HepG2 (cell line): ENCODE results near the gene MRPL2. TPM values are rescaled to one million over a fixed set of nuclear protein-coding genes. Genes with fewer than 3 reads are reported as not detected.
A peak's percentile ranks its signal among the peaks of the same experiment; 100 is the strongest.

Experiments used
- ATAC-seq: fragments of 200-7000 bp; cut with Tn5 transposase; 3 replicates; pipeline ENCODE4 v1.9.1; 2020; ENCODE audit warnings: mild to moderate bottlenecking, moderate library complexity
- BruUV-seq: library from RNA; stranded (reverse); fragments of 400-500 nt; replicated peaks from 2 replicates; lab custom pipeline; 2021; lab: Mats Ljungman, UMichigan
- CTCF ChIA-PET: fragments of 300-600 bp; formaldehyde crosslinking; extraction: SDS; loops from one replicate; lab custom pipeline; 2021; ENCODE audit warnings: low total read pairs, inconsistent platforms, low intra/inter-chr PET ratio; lab: Yijun Ruan, JAX
- POLR2A ChIA-PET: fragments of 350-600 bp; sonication (Branson Sonifier 250); formaldehyde crosslinking; loops from one replicate; lab custom pipeline; 2020; ENCODE audit warnings: antibody characterized with exemption, inconsistent platforms; lab: Yijun Ruan, JAX
- DNase-seq: peaks from one replicate; pipeline ENCODE4 v3.0.0-alpha.2; 2015; ENCODE audit warnings: low spot score
- FAIRE-seq: peaks from 3 replicates; lab custom pipeline; 2011; peaks lifted over from hg19 to GRCh38; lab: Jason Lieb, UNC
- H2AFZ ChIP-seq: one replicate; pipeline ENCODE4 v1.6.1; 2011; ENCODE audit warnings: low read length, inconsistent platforms
- H3K27ac ChIP-seq: fragments of 300-600 bp; 3 replicates; pipeline ENCODE4 v1.8.0; 2011; ENCODE audit warnings: mixed run types, mild to moderate bottlenecking, mixed read lengths, low read length, inconsistent platforms; ENCODE audit not compliant: insufficient read depth; ENCODE audit errors: extremely low read length
- H3K27me3 ChIP-seq, 2 experiments: fragments of 200-600 bp in 1 of 2; 2 replicates in 1 of 2; 3 replicates in 1 of 2; pipeline versions ENCODE4 v1.6.0 to v1.8.0; 2011; ENCODE audit warnings: low read length in 2 of 2, mild to moderate bottlenecking in 2 of 2, moderate library complexity in 2 of 2, inconsistent platforms in 1 of 2; ENCODE audit not compliant: insufficient read depth in 2 of 2, control insufficient read depth in 1 of 2
- H3K36me3 ChIP-seq, 2 experiments: fragments of 200-600 bp in 1 of 2; replicated peaks in 1 of 2; 2 replicates in 1 of 2; 3 replicates in 1 of 2; pipeline versions ENCODE4 v1.5.1 to v1.8.0; 2011; ENCODE audit warnings: low read length in 2 of 2, inconsistent platforms in 1 of 2; ENCODE audit not compliant: insufficient read depth in 2 of 2, control insufficient read depth in 1 of 2
- H3K4me1 ChIP-seq: 2 replicates; pipeline ENCODE4 v1.5.1; 2012; ENCODE audit warnings: low read length, inconsistent platforms; ENCODE audit not compliant: insufficient read depth
- H3K4me2 ChIP-seq: 2 replicates; pipeline ENCODE4 v1.6.0; 2011; ENCODE audit warnings: low read depth, low read length, inconsistent platforms
- H3K4me3 ChIP-seq, 3 experiments: fragments of 200-600 bp in 1 of 3; sonication (generic), shearing (Covaris generic) in 1 of 3; replicated peaks in 1 of 3; 2 replicates each; pipeline ENCODE4 v1.5.1; 2011 to 2016; ENCODE audit warnings: low read length in 3 of 3, inconsistent platforms in 2 of 3, low read depth in 2 of 3, mild to moderate bottlenecking in 2 of 3, control low read depth in 1 of 3, mixed read lengths in 1 of 3; ENCODE audit not compliant: insufficient read depth in 1 of 3
- H3K79me2 ChIP-seq: one replicate; pipeline ENCODE4 v1.6.1; 2011; ENCODE audit warnings: low read length, inconsistent platforms; ENCODE audit not compliant: insufficient read depth
- H3K9ac ChIP-seq: 2 replicates; pipeline ENCODE4 v1.6.0; 2011; ENCODE audit warnings: mild to moderate bottlenecking, low read depth, low read length, inconsistent platforms; ENCODE audit not compliant: insufficient read depth
- H3K9me3 ChIP-seq: 2 replicates; pipeline ENCODE4 v1.5.1; 2012; ENCODE audit warnings: mild to moderate bottlenecking, low read length
- H4K20me1 ChIP-seq: 2 replicates; pipeline ENCODE4 v1.6.0; 2011; ENCODE audit warnings: inconsistent platforms, mild to moderate bottlenecking, low read length, moderate library complexity; ENCODE audit not compliant: insufficient read depth
- PRDM15 ChIP-seq: sonication (generic); formaldehyde crosslinking; IDR thresholded peaks from 2 replicates; pipeline ENCODE4 v1.4.0; 2020; ENCODE audit warnings: missing genetic modification reagents
- RBM22 ChIP-seq: fragments of 200-400 bp; formaldehyde crosslinking; optimal IDR thresholded peaks from 2 replicates; pipeline ENCODE3; 2017; ENCODE audit warnings: mild to moderate bottlenecking, low read length, moderate library complexity
- SCMH1 ChIP-seq: sonication (generic); formaldehyde crosslinking; IDR thresholded peaks from 2 replicates; pipeline ENCODE4 v1.9.0; 2021; ENCODE audit warnings: missing genetic modification reagents, mild to moderate bottlenecking, borderline replicate concordance
- ZFP36 ChIP-seq: fragments of 150-350 bp; IDR thresholded peaks from 2 replicates; pipeline ENCODE4 v1.6.1; 2018; ENCODE audit warnings: borderline replicate concordance, low read length, low read depth; ENCODE audit not compliant: partially characterized antibody
- ZNF234 ChIP-seq: sonication (generic); formaldehyde crosslinking; conservative IDR thresholded peaks from 2 replicates; pipeline ENCODE4 v1.5.1; 2020; ENCODE audit warnings: mild to moderate bottlenecking, missing genetic modification reagents
- ZNF737 ChIP-seq: sonication (generic); formaldehyde crosslinking; IDR thresholded peaks from 2 replicates; pipeline ENCODE4 v1.5.0; 2020; ENCODE audit warnings: missing genetic modification reagents, mild to moderate bottlenecking, borderline replicate concordance
- ZXDC ChIP-seq: sonication (generic); formaldehyde crosslinking; IDR thresholded peaks from 2 replicates; pipeline ENCODE4 v1.5.0; 2020; ENCODE audit warnings: mild to moderate bottlenecking, missing genetic modification reagents
- WGBS: methylation state at CpG from one replicate; pipeline ENCODE4 v1.1.6; 2017; ENCODE audit warnings: low lambda C conversion rate; 5-methylcytosine and 5-hydroxymethylcytosine counted together
- in situ Hi-C: cut with HindIII; loops from 2 replicates; pipeline ENCODE4 v1.10.0; 2017; ENCODE audit warnings: low pct_unique_long_range_greater_than_20kb; ENCODE audit not compliant: extremely low pct_ligation_motif_present
- intact Hi-C: fragments of 100-400 bp; cut with micrococcal nuclease; formaldehyde crosslinking; loops from one replicate; pipeline ENCODE4 v1.10.0; 2022; ENCODE audit not compliant: unreplicated experiment
- polyA plus RNA-seq, 8 experiments: library from polyadenylated mRNA; depleted of rRNA in 3 of 8; stranded (reverse) in 7 of 8; unstranded in 1 of 8; fragments of >200 nt; fragmentation: Illumina TruSeq in 4 of 8; extraction: Trizol in 4 of 8; gene quantifications; 2 replicates each; pipeline versions ENCODE4 v1.2.1 to v1.2.3, GENCODE V29; 2011 to 2016; ENCODE audit warnings: low read depth in 4 of 8, missing spikeins in 1 of 8, mixed read lengths in 1 of 8; ENCODE audit not compliant: insufficient read depth in 1 of 8
- total RNA-seq, 5 experiments: library from RNA; depleted of rRNA; stranded (reverse); fragments of >200 nt; fragmentation: Illumina TruSeq; extraction: Trizol; gene quantifications; 2 replicates each; pipeline ENCODE4 v1.2.3, GENCODE V29; 2016; ENCODE audit warnings: low read depth in 1 of 5

Gene MRPL2
- total and polyA plus RNA-seq, 2 of the 13 experiments (the other 11 are each of a cell fraction or from before 2014, with no cell fraction given), result 56.8 to 65.6 TPM

GRCh38 chr6:43013097-43013842 lies 46.0 kb downstream of the MRPL2 start (continued):
- TF ChIP-seq SCMH1 (CRISPR knock-in tag) (no peak), ZNF737 (CRISPR knock-in tag) (no peak)

- H3K9me3 ChIP-seq, result no peaks in the 10 kb centered on the region
- FAIRE-seq (no peak), DNase-seq (no peak), ATAC-seq (no peak)
- no peak for TF ChIP-seq ZFP36
- peak; percentile 35 for TF ChIP-seq RBM22
- no peak for TF ChIP-seq PRDM15
- 0 out of 2 replicates have a peak, but pooled peaks have one; percentile 10 for TF ChIP-seq ZXDC (CRISPR knock-in tag)
- no peak for TF ChIP-seq ZNF234 (CRISPR knock-in tag)
- H4K20me1 ChIP-seq, result no peaks in the 10 kb centered on the region
- H3K9ac ChIP-seq, result peak overlapping the region; percentile 82; the same call in 1 of the 2 replicates
- ChIA-PET POLR2A (interaction anchor here (2.7 to 5.3 kb wide), 5 partner anchors 11 to 83 kb away, joined by 22 to 76 read pairs (median 43); partner anchors contain the start of genes CNPY3, KLC4, MRPL2 and PEX6), CTCF (no interaction called here)
- TSS peak; percentile 82 for BruUV-seq
- in situ Hi-C loops, result no loop called here
- H3K27me3 ChIP-seq, result no peaks in the 10 kb centered on the region; a peak in 1 of 5 replicates
- H2AFZ ChIP-seq, result no peak overlapping the region
- H3K4me1 ChIP-seq, result peaks cover 38% of the 10 kb centered on the region
- 96% methylated on average over 6 of the region's 6 CpGs for WGBS
- no peak overlapping the region for H3K27ac ChIP-seq
- H3K4me3 ChIP-seq, result peak overlapping the region; percentile 73 to 91 (median 88); a peak in 3 of 6 replicates
- intact Hi-C loops, result loop anchor here (5.0 kb wide), 2 partner anchors 40 to 50 kb away; partner anchors contain the start of genes CUL7 and GNMT
- H3K4me2 ChIP-seq, result peak overlapping the region; percentile 98
- H3K79me2 ChIP-seq, result peaks cover 34% of the 10 kb centered on the region
- H3K36me3 ChIP-seq, result peaks cover 22 to 58% of the 10 kb centered on the region in 2 experiments
These were observed 46.9 kb downstream of the MRPL2 start for GRCh38 chr6:43012364-43012763.
